Kidney (tissue), 22 donors: ENCODE results near the gene RNASE2. TPM values are rescaled to one million over a fixed set of nuclear protein-coding genes. Genes with fewer than 3 reads are reported as not detected.
"Not testable (repeated sequence)": the region's sequence is repeated elsewhere in the genome, so short reads cannot be mapped to it uniquely, and the experiment has no call there.

ENCODE experiments used
- DNase-seq, 5 donors: peaks; one replicate each; pipeline ENCODE4 v3.0.0-alpha.2; 2013 to 2020
- FAIRE-seq: peaks from 2 replicates; lab custom pipeline; 2012; peaks lifted over from hg19 to GRCh38; lab: Jason Lieb, UNC
- H3K27ac ChIP-seq, 2 donors: one replicate each; pipeline ENCODE4 v1.7.0; 2013; ENCODE audit warnings: low read depth in 2 of 2, low read length in 2 of 2, inconsistent platforms in 1 of 2
- H3K27me3 ChIP-seq: one replicate; pipeline ENCODE4 v1.7.1; 2013; ENCODE audit warnings: low read length, inconsistent platforms; ENCODE audit not compliant: control insufficient read depth, insufficient read depth
- H3K36me3 ChIP-seq, 3 donors: one replicate each; pipeline versions ENCODE4 v1.7.0 to v1.7.1; 2013; ENCODE audit warnings: low read length in 3 of 3, control low read depth in 1 of 3, inconsistent platforms in 1 of 3; ENCODE audit not compliant: insufficient read depth in 3 of 3, control insufficient read depth in 2 of 3
- H3K4me1 ChIP-seq, 3 donors: one replicate each; pipeline versions ENCODE4 v1.7.0 to v1.7.1; 2013; ENCODE audit warnings: low read length in 3 of 3, inconsistent platforms in 1 of 3, low read depth in 1 of 3; ENCODE audit not compliant: control insufficient read depth in 2 of 3, insufficient read depth in 2 of 3
- H3K4me3 ChIP-seq, 3 donors: one replicate each; pipeline versions ENCODE4 v1.7.0 to v1.8.1; 2013; ENCODE audit warnings: low read length in 3 of 3, control low read depth in 1 of 3, inconsistent platforms in 1 of 3
- H3K9ac ChIP-seq, 3 donors: one replicate each; pipeline versions ENCODE4 v1.7.0 to v1.7.1; 2013; ENCODE audit warnings: low read length in 3 of 3, control low read depth in 1 of 3, inconsistent platforms in 1 of 3
- H3K9me3 ChIP-seq, 3 donors: one replicate each; pipeline versions ENCODE4 v1.7.0 to v1.7.1; 2013; ENCODE audit warnings: low read length in 3 of 3, control low read depth in 1 of 3, inconsistent platforms in 1 of 3; ENCODE audit not compliant: control insufficient read depth in 2 of 3, insufficient read depth in 1 of 3
- CTCF ChIP-seq: IDR thresholded peaks from 3 replicates; pipeline ENCODE4 v1.5.1; 2012; ENCODE audit warnings: mild to moderate bottlenecking, moderate library complexity, borderline replicate concordance; ENCODE audit not compliant: insufficient read depth; ENCODE audit errors: extremely low read depth
- intact Hi-C: fragments of 100-400 bp; cut with DNase I; formaldehyde crosslinking; loops from one replicate; pipeline ENCODE4 v1.11.1; 2022
- long read RNA-seq, 10 donors: library from polyadenylated mRNA in 1 of 10; unstranded in 1 of 10; transcript quantifications; one replicate each; pipeline ENCODE4 v2.0.0 and lab custom pipeline, GENCODE V29; 2021 to 2026
- polyA plus RNA-seq: library from polyadenylated mRNA; stranded (reverse); fragments of 350-450 nt; fragmentation: Illumina TruSeq; extraction: RNeasy Lipid Tissue Mini Kit (QIAGEN cat#74804); gene quantifications from one replicate; pipeline ENCODE4 v1.2.3, GENCODE V29; 2014; ENCODE audit warnings: low read depth, low replicate concordance; ENCODE audit not compliant: insufficient read depth
- total RNA-seq: library from RNA; stranded (reverse); fragmentation: NEBNext Ultra II Directional; extraction: Animal tissue kit (Norgen Biotek cat#: 25700); gene quantifications from one replicate; pipeline ENCODE4 v1.2.1, GENCODE V29; 2021
- donor health status: control.
- donor health status: control.
- donor health status: control.
- donor health status: control.
- donor health status: control.
- donor health status: DM: yes; HTN: yes; CAD: no.
- donor health status: Normal renal cell carcinoma (clear cell type).

The RNASE2 gene
- total RNA-seq (4.3 TPM), polyA plus RNA-seq (2.4 TPM)
- long read RNA-seq, donor 1: 0 reads
- long read RNA-seq, donor 2, partial matches to known transcripts: 0 of 1 reads
- long read RNA-seq, donor 2, other reads (novel, unspliced or antisense): 0 of 1 reads
- long read RNA-seq, donor 3: 0 reads
- long read RNA-seq, donor 4: 0 reads
- long read RNA-seq, donor 5: 0 reads
- long read RNA-seq, donor 6: 0 reads
- long read RNA-seq, donor 7: 0 reads
- long read RNA-seq, donor 8: 0 reads
- long read RNA-seq, donor 9: 0 reads
- long read RNA-seq, donor 10: 0 reads

GRCh38 chr14:20954736-20955537 lies at the start of gene RNASE2:
RNASE2 (plus strand) TSS chr14:20955487; CDS start chr14:20955772, 285 bp downstream.
- H3K36me3 ChIP-seq, intact Hi-C loops, H3K4me1 ChIP-seq, H3K4me3 ChIP-seq, H3K9me3 ChIP-seq, FAIRE-seq, H3K27ac ChIP-seq, DNase-seq, H3K27me3 ChIP-seq, H3K9ac ChIP-seq: not testable (repeated sequence)

DNA sequence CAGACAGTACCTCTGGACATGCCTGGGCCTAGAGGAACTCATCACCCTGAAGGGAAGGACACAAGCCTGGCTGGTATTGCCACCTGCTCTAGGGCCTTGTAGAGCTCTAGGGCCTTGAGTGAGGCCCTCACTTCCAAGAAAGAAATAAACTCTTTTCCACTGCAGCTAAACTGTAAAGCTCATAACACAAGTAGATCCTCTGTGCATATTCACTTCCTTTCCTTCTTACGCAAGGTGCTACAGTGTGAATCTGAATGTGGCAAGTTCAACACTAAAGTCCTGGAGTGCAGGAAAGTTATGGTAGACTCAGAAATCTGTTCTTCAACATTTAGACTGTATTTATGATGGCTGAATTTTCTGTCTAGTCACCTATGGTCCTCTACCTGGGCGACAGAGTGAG lies 49.6 kb upstream of the RNASE2 start:
- Histone ChIP-seq H3K9me3 (no peaks in the 10 kb centered on the region), H3K36me3 (no peaks in the 10 kb centered on the region), H3K4me3 (no peak overlapping the region), H3K4me1 (no peaks in the 10 kb centered on the region), H3K9ac (no peak overlapping the region), H3K27ac (no peak overlapping the region), H3K27me3 (no peaks in the 10 kb centered on the region)
- no peak for TF ChIP-seq CTCF
- no peak for DNase-seq
- intact Hi-C loops: no loop called here
- FAIRE-seq: no peak

- Histone ChIP-seq H3K27me3 (no peaks in the 10 kb centered on the region), H3K9ac (no peak overlapping the region), H3K36me3 (no peaks in the 10 kb centered on the region), H3K4me3 (no peak overlapping the region), H3K9me3 (no peaks in the 10 kb centered on the region), H3K27ac (no peak overlapping the region), H3K4me1 (no peaks in the 10 kb centered on the region)
- no peak for FAIRE-seq
- intact Hi-C loops: no loop called here
- DNase-seq: no peak
- TF ChIP-seq CTCF: no peak
Observed at GRCh38 chr14:20907214-20907613, 48.1 kb upstream of the RNASE2 start.

DNA sequence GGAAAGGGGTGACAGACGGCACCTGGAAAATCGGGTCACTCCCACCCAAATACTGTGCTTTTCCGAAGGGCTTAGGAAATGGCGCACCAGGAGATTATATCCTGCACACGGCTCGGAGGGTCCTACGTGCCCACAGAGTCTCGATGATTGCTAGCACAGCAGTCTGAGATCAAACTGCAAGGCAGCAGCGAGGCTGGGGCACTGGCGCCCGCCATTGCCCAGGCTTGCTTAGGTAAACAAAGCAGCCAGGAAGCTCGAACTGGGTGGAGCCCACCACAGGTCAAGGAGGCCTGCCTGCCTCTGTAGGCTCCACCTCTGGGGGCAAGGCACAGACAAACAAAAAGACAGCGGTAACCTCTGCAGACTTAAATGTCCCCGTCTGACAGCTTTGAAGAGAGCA lies 44.5 kb upstream of the RNASE2 start:
- H3K9me3 ChIP-seq, H3K4me1 ChIP-seq, H3K27ac ChIP-seq, H3K9ac ChIP-seq, H3K4me3 ChIP-seq, H3K36me3 ChIP-seq, H3K27me3 ChIP-seq, DNase-seq, FAIRE-seq, intact Hi-C loops: not testable (repeated sequence)

DNA sequence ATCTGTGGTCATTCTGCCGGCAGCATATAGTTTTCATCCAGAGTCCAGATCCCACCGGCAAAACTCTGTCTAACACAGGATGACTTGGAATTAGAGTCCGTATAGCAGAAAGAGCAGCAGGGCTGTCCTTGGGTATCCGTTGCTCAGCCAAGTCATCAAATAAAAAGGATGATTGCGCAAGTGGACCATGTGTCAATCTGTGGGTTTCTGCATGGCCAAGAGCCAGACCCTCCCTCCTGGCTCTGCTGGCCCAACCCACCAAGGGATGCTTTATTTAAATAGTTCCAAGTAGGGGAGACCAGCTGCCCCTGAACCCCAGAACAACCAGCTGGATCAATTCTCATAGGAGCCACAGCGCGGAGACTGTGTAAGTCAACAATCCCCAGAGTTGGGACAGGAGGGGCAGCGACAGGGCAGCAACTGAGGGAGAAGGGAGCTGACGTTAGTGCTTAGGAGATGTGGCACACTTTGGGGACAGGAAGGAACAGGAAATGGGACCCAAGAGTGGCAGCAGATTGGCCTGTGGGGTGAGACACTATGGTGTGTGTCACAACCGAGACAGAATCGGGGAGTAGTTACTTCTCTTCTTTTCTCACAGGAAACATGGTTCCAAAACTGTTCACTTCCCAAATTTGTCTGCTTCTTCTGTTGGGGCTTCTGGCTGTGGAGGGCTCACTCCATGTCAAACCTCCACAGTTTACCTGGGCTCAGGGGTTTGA lies 36.1 kb upstream of the RNASE2 start:
- H3K36me3 ChIP-seq, H3K27ac ChIP-seq, intact Hi-C loops, H3K9me3 ChIP-seq, DNase-seq, H3K4me1 ChIP-seq, H3K9ac ChIP-seq, FAIRE-seq, H3K27me3 ChIP-seq, H3K4me3 ChIP-seq: not testable (repeated sequence)

DNA sequence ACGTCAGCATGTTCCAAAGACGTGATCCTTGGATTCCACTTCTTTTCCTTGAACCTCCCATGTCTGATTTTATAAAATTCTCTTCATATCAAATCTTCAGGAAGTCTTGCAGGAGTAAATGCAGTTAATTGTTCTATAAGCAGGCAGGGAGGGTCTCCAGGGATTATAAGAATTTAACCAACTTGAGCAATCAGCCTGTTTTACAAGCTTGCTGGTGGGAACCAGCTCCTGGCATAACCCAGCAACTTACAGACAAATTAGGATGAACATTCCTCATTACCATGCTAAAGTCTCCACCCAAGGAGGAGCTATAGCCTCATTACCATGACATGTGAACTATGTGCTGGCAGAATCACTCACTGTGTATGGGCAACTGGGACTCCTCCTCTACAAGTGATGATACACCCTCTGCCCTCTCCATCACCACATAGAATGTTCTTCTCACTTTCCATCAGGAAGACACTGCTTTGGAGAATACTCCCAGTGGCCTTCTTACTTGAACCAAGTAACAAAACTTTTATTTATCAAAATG lies 31.5 kb upstream of the RNASE2 start:
- H3K36me3 ChIP-seq, H3K9ac ChIP-seq, H3K9me3 ChIP-seq, H3K27me3 ChIP-seq, H3K4me3 ChIP-seq, intact Hi-C loops, H3K27ac ChIP-seq, DNase-seq, FAIRE-seq, H3K4me1 ChIP-seq: not testable (repeated sequence)
